ENCODE results near the gene SAMHD1. TPM values are rescaled to one million over a fixed set of nuclear protein-coding genes. Genes with fewer than 3 reads are reported as not detected.
"Not testable (repeated sequence)": the region's sequence is repeated elsewhere in the genome, so short reads cannot be mapped to it uniquely, and the experiment has no call there.

SAMHD1 gene
- total RNA-seq, 1 donor = 75.1 TPM

DNA sequence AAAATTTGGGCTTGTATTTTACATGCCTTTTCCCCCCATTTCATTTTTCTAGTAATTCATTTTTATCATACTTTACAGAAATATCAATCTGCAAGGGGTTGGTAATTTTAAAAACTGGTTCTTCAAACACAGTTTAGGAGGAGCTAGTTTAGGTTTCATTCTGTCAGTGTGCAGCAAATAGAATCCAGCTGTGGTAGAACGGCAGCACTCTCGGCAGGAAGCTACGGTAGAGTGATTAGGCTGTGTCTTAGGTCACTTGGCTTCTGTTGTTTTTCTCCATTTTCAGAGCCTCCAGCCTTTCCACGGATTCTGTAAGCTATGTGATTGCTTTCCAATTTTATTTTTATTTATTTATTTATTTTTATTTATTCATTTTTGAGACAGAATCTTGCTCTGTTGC, 42.9 kb downstream of the SAMHD1 start:
- no peak for DNase-seq (ENCODE audit: low read depth)
- TF ChIP-seq, protein P1, sequence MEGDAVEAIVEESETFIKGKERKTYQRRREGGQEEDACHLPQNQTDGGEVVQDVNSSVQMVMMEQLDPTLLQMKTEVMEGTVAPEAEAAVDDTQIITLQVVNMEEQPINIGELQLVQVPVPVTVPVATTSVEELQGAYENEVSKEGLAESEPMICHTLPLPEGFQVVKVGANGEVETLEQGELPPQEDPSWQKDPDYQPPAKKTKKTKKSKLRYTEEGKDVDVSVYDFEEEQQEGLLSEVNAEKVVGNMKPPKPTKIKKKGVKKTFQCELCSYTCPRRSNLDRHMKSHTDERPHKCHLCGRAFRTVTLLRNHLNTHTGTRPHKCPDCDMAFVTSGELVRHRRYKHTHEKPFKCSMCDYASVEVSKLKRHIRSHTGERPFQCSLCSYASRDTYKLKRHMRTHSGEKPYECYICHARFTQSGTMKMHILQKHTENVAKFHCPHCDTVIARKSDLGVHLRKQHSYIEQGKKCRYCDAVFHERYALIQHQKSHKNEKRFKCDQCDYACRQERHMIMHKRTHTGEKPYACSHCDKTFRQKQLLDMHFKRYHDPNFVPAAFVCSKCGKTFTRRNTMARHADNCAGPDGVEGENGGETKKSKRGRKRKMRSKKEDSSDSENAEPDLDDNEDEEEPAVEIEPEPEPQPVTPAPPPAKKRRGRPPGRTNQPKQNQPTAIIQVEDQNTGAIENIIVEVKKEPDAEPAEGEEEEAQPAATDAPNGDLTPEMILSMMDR (IDR thresholded peaks at IDR 0.05; ENCODE audit: insufficient read depth, low read depth, low read length) = no peak
- no peak overlapping the region for H3K4me3 ChIP-seq (ENCODE audit: low read depth, low read length)

DNA sequence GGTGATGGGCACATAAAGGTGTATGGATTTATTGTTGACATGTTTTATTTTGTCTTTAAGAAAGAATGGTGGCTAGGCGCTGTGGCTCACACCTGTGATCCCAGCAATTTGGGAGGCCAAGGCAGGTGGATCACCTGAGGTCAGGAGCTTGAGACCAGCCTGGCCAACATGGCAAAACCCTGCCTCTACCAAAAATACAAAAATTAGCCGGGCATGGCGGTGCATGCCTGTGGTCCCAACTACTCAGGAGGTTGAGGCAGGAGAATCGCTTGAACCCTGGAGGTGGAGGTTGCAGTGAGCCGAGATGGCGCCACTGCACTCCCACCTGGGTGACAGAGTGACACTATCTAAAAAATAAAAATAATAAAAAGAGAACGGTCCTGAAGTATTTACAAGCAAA, 45.4 kb downstream of the SAMHD1 start:
- H3K4me3 ChIP-seq (ENCODE audit: low read depth, low read length); DNase-seq (ENCODE audit: low read depth): not testable (repeated sequence)

DNA sequence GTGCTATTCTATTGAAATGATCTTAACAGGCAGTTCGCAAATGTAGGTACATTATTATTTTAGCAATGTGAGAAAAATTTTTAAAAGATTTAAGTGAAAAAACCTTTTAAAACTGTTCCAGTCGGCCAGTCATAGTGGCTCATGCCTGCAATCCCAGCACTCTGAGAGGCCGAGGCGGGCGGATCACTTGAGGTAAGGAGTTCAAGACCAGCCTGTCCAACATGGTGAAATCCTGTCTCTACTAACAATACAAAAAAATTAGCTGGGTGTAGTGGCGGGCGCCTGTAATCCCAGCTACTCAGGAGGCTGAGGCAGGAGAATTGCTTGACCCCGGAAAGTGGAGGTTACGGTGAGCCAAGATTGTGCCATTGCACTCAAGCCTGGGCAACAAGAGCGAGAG, 45.9 kb downstream of the SAMHD1 start:
- DNase-seq (ENCODE audit: low read depth); H3K4me3 ChIP-seq (ENCODE audit: low read depth, low read length): not testable (repeated sequence)

DNA sequence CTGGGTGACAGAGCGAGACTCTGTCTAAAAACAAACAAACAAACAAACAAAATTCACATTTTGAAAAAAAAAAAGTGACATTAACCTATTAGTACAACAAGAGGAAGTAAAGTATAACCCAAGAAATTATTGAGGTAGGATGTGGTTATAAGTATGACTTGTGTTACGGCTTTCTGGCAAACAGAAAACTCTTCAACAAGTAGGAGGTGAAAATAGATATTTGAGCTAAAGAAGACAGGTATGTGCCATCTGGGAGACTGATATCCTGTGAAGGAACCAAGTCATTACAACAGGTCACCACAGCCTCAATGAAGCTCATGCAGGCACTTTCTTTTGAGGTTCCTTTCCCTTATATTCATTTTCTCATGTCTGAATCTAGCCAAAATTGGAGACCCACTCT, 46.8 kb downstream of the SAMHD1 start:
- TF ChIP-seq, protein P1 (IDR thresholded peaks at IDR 0.05; ENCODE audit: insufficient read depth, low read depth, low read length) = no peak
- H3K4me3 ChIP-seq (ENCODE audit: low read depth, low read length) = no peak overlapping the region
- DNase-seq (ENCODE audit: low read depth) = no peak

DNA sequence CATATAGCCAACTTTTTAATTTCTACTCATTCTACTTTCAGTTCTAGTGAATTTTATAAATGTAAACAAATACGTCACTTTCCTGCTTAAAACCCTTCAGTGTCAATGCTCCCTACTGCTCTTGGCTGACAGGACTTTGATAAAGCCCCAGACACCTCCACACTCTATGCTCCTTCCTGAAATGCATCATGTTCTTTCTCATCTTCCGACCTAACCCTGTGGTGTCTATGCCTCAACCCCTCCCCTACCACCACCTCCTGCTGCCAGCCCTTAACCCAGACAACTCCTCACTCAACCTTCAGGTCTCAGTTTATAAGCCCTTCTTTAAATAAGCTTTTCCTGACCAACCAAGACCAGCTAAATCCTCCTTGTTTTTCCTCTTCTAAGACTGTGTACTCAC, 56.5 kb downstream of the SAMHD1 start:
- DNase-seq (ENCODE audit: low read depth) = no peak
- TF ChIP-seq, protein P1 (IDR thresholded peaks at IDR 0.05; ENCODE audit: insufficient read depth, low read depth, low read length) = no peak
- H3K4me3 ChIP-seq (ENCODE audit: low read depth, low read length) = no peak overlapping the region

DNA sequence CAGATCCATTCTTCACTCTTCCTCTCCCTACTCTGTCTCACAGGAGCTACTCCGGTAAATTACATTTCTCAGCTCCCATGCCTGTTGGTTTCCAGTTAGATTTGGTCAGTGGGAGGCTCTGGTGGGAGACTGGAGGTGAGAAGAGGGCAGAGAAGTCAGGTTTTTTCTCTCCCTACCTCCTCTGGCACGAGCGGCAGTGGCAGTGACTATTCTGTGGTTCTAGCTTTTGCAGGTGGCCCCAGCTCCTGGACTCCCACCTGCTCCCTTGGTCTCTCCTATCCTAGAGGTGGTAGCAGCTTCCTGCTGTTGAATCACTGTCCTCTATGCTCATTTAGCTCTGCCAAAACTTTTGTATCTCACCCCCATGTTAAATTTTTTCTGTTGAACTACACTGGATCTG, 57.7 kb downstream of the SAMHD1 start:
- TF ChIP-seq, protein P1 (IDR thresholded peaks at IDR 0.05; ENCODE audit: insufficient read depth, low read depth, low read length) = no peak
- no peak overlapping the region for H3K4me3 ChIP-seq (ENCODE audit: low read depth, low read length)
- DNase-seq (ENCODE audit: low read depth) = no peak

DNA sequence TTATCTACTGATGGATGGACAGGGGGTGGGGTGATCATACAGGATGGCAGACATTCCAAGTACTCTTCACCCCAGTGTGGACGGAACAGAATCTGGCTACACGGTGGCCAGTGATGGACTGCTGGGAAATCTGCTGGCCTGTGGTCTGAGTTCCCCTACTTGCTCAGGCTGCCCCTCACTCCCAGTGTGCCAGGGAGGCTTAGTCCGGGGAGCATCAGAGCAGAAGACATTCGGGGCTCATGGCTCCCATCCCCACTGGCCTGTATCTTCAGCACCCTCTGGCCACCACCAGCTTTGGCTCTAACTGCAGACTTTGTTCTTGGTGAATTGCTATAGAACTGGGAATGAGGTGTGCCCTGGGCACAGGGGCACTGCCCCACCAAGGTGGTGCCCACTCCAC, 60.3 kb downstream of the SAMHD1 start:
- TF ChIP-seq, protein P1 (IDR thresholded peaks at IDR 0.05; ENCODE audit: insufficient read depth, low read depth, low read length) = no peak

DNA sequence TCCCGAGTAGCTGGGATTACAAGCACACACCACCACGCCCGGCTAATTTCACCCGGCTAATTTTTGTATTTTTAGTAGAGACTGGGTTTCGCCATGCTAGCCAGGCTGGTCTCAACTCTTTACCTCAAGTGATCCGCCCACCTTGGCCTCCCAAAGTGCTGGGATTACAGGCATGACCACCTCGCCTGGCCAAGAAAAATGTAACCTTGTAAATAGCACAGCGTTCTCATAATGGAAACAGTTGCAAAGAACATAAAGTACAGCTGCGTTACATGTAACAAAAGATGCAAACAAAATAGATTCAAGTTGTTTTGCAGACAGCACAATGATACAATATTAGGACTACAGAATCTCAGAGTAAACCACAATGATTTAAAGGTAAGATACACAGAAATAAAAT, 60.9 kb downstream of the SAMHD1 start:
- no peak overlapping the region for H3K4me3 ChIP-seq (ENCODE audit: low read depth, low read length)
- TF ChIP-seq, protein P1 (IDR thresholded peaks at IDR 0.05; ENCODE audit: insufficient read depth, low read depth, low read length) = no peak

More for the DNA sequence above, 60.3 kb downstream of the SAMHD1 start:
- no peak for DNase-seq (ENCODE audit: low read depth)
- no peak overlapping the region for H3K4me3 ChIP-seq (ENCODE audit: low read depth, low read length)

More for the DNA sequence above, 60.9 kb downstream of the SAMHD1 start:
- DNase-seq (ENCODE audit: low read depth) = no peak

All from fibroblast of villous mesenchyme (primary cell).